HepG2 (cell line): ENCODE measurements around the gene IDH3A. TPM values are rescaled to one million over a fixed set of nuclear protein-coding genes. Genes with fewer than 3 reads are reported as not detected.

Source experiments
- ERF ChIP-seq: IDR thresholded peaks from 2 replicates; pipeline ENCODE4 v1.6.1; 2018; ENCODE audit warnings: missing biosample characterization, missing genetic modification reagents
- ETV5 ChIP-seq: IDR thresholded peaks from 2 replicates; pipeline ENCODE4 v1.6.1; 2018; ENCODE audit warnings: missing biosample characterization, missing genetic modification reagents, inconsistent platforms, borderline replicate concordance
- FOXP4 ChIP-seq: sonication (generic); formaldehyde crosslinking; IDR thresholded peaks from 2 replicates; pipeline ENCODE4 v1.4.0; 2020; ENCODE audit warnings: missing genetic modification reagents
- GATAD2A ChIP-seq: IDR thresholded peaks from 2 replicates; pipeline ENCODE4 v1.6.1; 2016
- HHEX ChIP-seq: IDR thresholded peaks from 2 replicates; pipeline ENCODE4 v1.6.1; 2016; ENCODE audit warnings: control low read depth
- HNRNPUL1 ChIP-seq: fragments of 200-400 bp; formaldehyde crosslinking; IDR thresholded peaks from 2 replicates; pipeline ENCODE4 v1.6.1; 2017; ENCODE audit warnings: low read depth, mild to moderate bottlenecking, low read length, moderate library complexity
- HOXA7 ChIP-seq: sonication (generic); formaldehyde crosslinking; IDR thresholded peaks from 2 replicates; pipeline ENCODE4 v1.8.1; 2022; ENCODE audit warnings: mild to moderate bottlenecking, missing genetic modification reagents, moderate library complexity
- IKZF5 ChIP-seq: IDR thresholded peaks from 2 replicates; pipeline ENCODE4 v1.6.1; 2018; ENCODE audit warnings: missing genetic modification reagents, mild to moderate bottlenecking, missing compliant biosample characterization
- MBNL3 ChIP-seq: fragments of 250-450 bp; sonication (Bioruptor Pico); conservative IDR thresholded peaks from 2 replicates; pipeline ENCODE4 v1.8.0; 2022; ENCODE audit warnings: mild to moderate bottlenecking, inconsistent platforms
- MXD3 ChIP-seq: IDR thresholded peaks from 2 replicates; pipeline ENCODE4 v1.6.1; 2016; ENCODE audit warnings: mild to moderate bottlenecking, missing biosample characterization, missing genetic modification reagents
- SAP130 ChIP-seq: IDR thresholded peaks from 2 replicates; pipeline ENCODE4 v1.6.1; 2016; ENCODE audit warnings: low read depth
- SOX6 ChIP-seq, 2 experiments: fragments of 450-650 bp in 1 of 2; sonication (generic) in 1 of 2; formaldehyde crosslinking in 1 of 2; IDR thresholded peaks; 2 replicates each; pipeline versions ENCODE4 v1.4.0 to v1.6.1; 2017 to 2020; ENCODE audit warnings: antibody characterized with exemption in 1 of 2, mild to moderate bottlenecking in 1 of 2, missing genetic modification reagents in 1 of 2
- SP5 ChIP-seq: IDR thresholded peaks from 2 replicates; pipeline ENCODE4 v1.6.1; 2016; ENCODE audit warnings: low read depth, borderline replicate concordance
- SRSF1 ChIP-seq: fragments of 200-400 bp; formaldehyde crosslinking; optimal IDR thresholded peaks from 2 replicates; pipeline ENCODE3; 2017; ENCODE audit warnings: mild to moderate bottlenecking, low read depth, low read length, moderate library complexity
- TBX2 ChIP-seq: sonication (generic); formaldehyde crosslinking; IDR thresholded peaks from 2 replicates; pipeline ENCODE4 v1.5.0; 2020; ENCODE audit warnings: missing genetic modification reagents, mild to moderate bottlenecking, borderline replicate concordance
- TBX3 ChIP-seq: fragments of 450-650 bp; IDR thresholded peaks from 2 replicates; pipeline ENCODE4 v1.6.1; 2017; ENCODE audit warnings: antibody characterized with exemption, mild to moderate bottlenecking, inconsistent platforms, borderline replicate concordance
- THYN1 ChIP-seq: sonication (generic); formaldehyde crosslinking; IDR thresholded peaks from 2 replicates; pipeline ENCODE4 v1.8.1; 2023; ENCODE audit warnings: low read depth, mild to moderate bottlenecking, moderate library complexity, missing genetic modification reagents, borderline replicate concordance
- ZNF589 ChIP-seq: sonication (generic); formaldehyde crosslinking; conservative IDR thresholded peaks from 2 replicates; pipeline ENCODE4 v1.8.0; 2022; ENCODE audit warnings: mild to moderate bottlenecking, moderate library complexity, missing genetic modification reagents
- ZNF609 ChIP-seq: sonication (generic); formaldehyde crosslinking; IDR thresholded peaks from 2 replicates; pipeline ENCODE4 v1.4.0; 2020; ENCODE audit warnings: mild to moderate bottlenecking, missing genetic modification reagents, borderline replicate concordance
- ZNF616 ChIP-seq: sonication (generic); formaldehyde crosslinking; IDR thresholded peaks from 2 replicates; pipeline ENCODE4 v1.5.0; 2020; ENCODE audit warnings: low read depth, mild to moderate bottlenecking, missing genetic modification reagents
- ZSCAN9 ChIP-seq: IDR thresholded peaks from 2 replicates; pipeline ENCODE4 v1.6.1; 2016; ENCODE audit warnings: borderline replicate concordance
- polyA plus RNA-seq, 8 experiments: library from polyadenylated mRNA; depleted of rRNA in 3 of 8; stranded (reverse) in 7 of 8; unstranded in 1 of 8; fragments of >200 nt; fragmentation: Illumina TruSeq in 4 of 8; extraction: Trizol in 4 of 8; gene quantifications; 2 replicates each; pipeline versions ENCODE4 v1.2.1 to v1.2.3, GENCODE V29; 2011 to 2016; ENCODE audit warnings: low read depth in 4 of 8, missing spikeins in 1 of 8, mixed read lengths in 1 of 8; ENCODE audit not compliant: insufficient read depth in 1 of 8
- total RNA-seq, 5 experiments: library from RNA; depleted of rRNA; stranded (reverse); fragments of >200 nt; fragmentation: Illumina TruSeq; extraction: Trizol; gene quantifications; 2 replicates each; pipeline ENCODE4 v1.2.3, GENCODE V29; 2016; ENCODE audit warnings: low read depth in 1 of 5

The IDH3A gene
- total and polyA plus RNA-seq, 2 of the 13 experiments (the other 11 are each of a cell fraction or from before 2014, with no cell fraction given): 40.7 to 50.7 TPM

- no peak for TF ChIP-seq THYN1
- TF ChIP-seq ZSCAN9 (CRISPR knock-in tag): no peak
- TF ChIP-seq HNRNPUL1: no peak
- TF ChIP-seq ETV5: peak; percentile 47; the same call in 1 of the 2 replicates
- TF ChIP-seq SRSF1: no peak
- TF ChIP-seq ZNF609: peak; percentile 59; the same call in 1 of the 2 replicates
- TF ChIP-seq SP5 (CRISPR knock-in tag): peak; percentile 76
- peak; percentile 44; the same call in 1 of the 2 replicates for TF ChIP-seq TBX2 (CRISPR knock-in tag)
- no peak for TF ChIP-seq ZNF589 (CRISPR knock-in tag)
- TF ChIP-seq MXD3 (CRISPR knock-in tag): no peak
- TF ChIP-seq GATAD2A (CRISPR knock-in tag): peak; percentile 56
- no peak for TF ChIP-seq ZNF616 (CRISPR knock-in tag)
- TF ChIP-seq HOXA7 (CRISPR knock-in tag): no peak
- peak; percentile 95 for TF ChIP-seq HHEX
- TF ChIP-seq IKZF5 (CRISPR knock-in tag): 0 out of 2 replicates have a peak, but pooled peaks have one; percentile 31
- TF ChIP-seq SAP130 (CRISPR knock-in tag): peak; percentile 27; the same call in 1 of the 2 replicates
- TF ChIP-seq SOX6 (IDR thresholded peaks at IDR 0.05): no peak
- peak; percentile 89 for TF ChIP-seq SOX6 (CRISPR knock-in tag; IDR thresholded peaks at IDR 0.05)
- TF ChIP-seq TBX3: peak; percentile 22; the same call in 1 of the 2 replicates
- 0 out of 2 replicates have a peak, but pooled peaks have one; percentile 18 for TF ChIP-seq FOXP4
- no peak for TF ChIP-seq MBNL3 (CRISPR knock-in tag)
- no peak for TF ChIP-seq ERF (CRISPR knock-in tag)
Observed at GRCh38 chr15:78127882-78128281, 21.3 kb upstream of the IDH3A start (continued).
